ENCODE data around the gene YPEL4.

- no peak for TF ChIP-seq CTCF (IDR thresholded peaks at IDR 0.05)
- no peak for TF ChIP-seq POLR2A (IDR thresholded peaks at IDR 0.05)
Measured at GRCh38 chr11:57651408-57651807, 1.7 kb upstream of the YPEL4 start.

Data from esophagus squamous epithelium (tissue), 4 donors.